Astrocyte (in vitro differentiated cells and primary cell): ENCODE data around the gene FBLN2.

Experiments
- CTCF ChIP-seq: IDR thresholded peaks from 2 replicates; pipeline ENCODE4 v1.5.1; 2011; ENCODE audit warnings: low read depth, mild to moderate bottlenecking, inconsistent platforms, low read length, moderate library complexity; ENCODE audit not compliant: insufficient read depth
- EZH2 ChIP-seq: IDR thresholded peaks from 2 replicates; pipeline ENCODE4 v1.6.1; 2012; ENCODE audit warnings: mild to moderate bottlenecking, low read length, inconsistent platforms; ENCODE audit not compliant: insufficient read depth

- no peak for TF ChIP-seq EZH2
- no peak for TF ChIP-seq CTCF
Observed at GRCh38 chr3:13617097-13617738, 68.3 kb downstream of the FBLN2 start.
